Activated gamma-delta T cell treated with anti-CD3 and anti-CD28 coated beads, Interleukin-2, amount 50 U/mL, for 16 hours (primary cell): Measurements from ENCODE around the gene THNSL1.
"Not testable (repeated sequence)": the region's sequence is repeated elsewhere in the genome, so short reads cannot be mapped to it uniquely, and the experiment has no call there.

Experiments used
- DNase-seq: peaks from one replicate; pipeline ENCODE4 v3.0.0-alpha.2; 2020; ENCODE audit warnings: low read depth

Gene THNSL1

GRCh38 chr10:25011591-25011990 is 4.8 kb upstream of the THNSL1 start:
- not testable (repeated sequence) for DNase-seq

- no peak for DNase-seq
These were observed 1.8 kb upstream of the THNSL1 start for GRCh38 chr10:25014579-25014978.

- DNase-seq, result peak; percentile 91
These were observed 510 bp upstream of the THNSL1 start, which contains the start of gene ENKUR for GRCh38 chr10:25015828-25016375. TSS of gene ENKUR (minus strand) at chr10:25016158. CDS start at chr10:25015936, 222 bp downstream.

DNA sequence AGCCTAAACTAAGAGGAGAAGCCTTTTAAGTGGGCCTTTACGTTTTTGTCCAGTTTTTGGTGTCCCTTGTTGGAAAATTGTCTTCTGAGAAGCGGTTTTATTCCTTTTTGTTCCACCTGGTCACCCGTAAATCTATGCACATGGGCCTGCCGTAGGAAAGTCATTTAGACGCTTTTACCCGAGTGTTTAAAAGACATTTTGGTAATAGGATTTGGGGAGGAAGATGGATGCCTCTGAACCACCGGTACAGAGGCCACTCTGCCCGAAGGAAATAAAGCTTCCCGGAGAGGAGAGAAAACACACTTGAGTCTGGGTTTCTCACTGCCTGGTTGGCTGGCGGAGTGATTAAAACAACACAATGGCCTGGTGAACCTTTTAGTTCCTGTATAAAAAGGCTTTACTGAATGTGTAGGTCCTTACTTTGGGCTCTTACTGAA is 760 bp downstream of the THNSL1 start:
- DNase-seq, result no peak

GRCh38 chr10:25017661-25018060 is 1.2 kb downstream of the THNSL1 start:
- DNase-seq, result no peak

DNA sequence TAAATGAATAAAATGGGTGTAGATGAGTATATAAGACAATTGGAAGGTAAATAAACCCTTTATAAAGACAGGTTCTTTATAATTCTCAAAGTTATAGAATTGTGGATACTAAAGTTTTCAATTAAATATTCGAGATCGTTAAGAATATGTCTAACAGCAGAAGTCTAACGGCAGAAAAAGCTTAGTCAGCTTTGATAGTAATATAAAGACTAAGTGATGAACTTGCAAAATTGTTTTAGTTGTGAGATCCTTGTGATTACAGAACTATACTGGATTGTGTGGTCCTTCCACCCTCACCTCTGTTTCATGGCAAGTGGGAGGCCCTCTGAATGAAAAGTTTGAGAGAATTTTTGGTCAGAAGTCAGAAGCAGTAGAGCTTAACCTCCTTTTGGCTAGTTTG is 2.3 kb downstream of the THNSL1 start:
- DNase-seq, result no peak

GRCh38 chr10:25023278-25023677 is 6.9 kb downstream of the THNSL1 start:
- no peak for DNase-seq

GRCh38 chr10:25024528-25024927 is 8.1 kb downstream of the THNSL1 start:
- DNase-seq, result no peak

DNA sequence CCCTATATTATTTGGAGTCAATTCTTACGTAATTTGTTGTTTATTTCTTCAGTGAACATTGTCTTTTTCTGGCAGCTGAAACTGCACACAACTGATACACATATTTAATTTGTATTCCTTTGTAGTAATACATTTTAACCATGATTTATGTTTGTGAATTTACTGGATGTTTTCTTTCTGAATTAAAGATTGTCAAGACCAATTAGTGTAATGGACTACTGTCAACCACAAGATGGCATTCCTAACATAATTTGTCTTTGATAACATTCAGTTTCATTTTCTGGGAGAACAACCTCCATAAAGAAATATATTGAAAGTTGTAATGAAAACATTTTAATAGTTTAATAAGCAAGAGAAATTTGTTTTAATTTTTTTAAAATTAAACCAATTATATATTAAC is 10.1 kb downstream of the THNSL1 start:
- no peak for DNase-seq

DNA sequence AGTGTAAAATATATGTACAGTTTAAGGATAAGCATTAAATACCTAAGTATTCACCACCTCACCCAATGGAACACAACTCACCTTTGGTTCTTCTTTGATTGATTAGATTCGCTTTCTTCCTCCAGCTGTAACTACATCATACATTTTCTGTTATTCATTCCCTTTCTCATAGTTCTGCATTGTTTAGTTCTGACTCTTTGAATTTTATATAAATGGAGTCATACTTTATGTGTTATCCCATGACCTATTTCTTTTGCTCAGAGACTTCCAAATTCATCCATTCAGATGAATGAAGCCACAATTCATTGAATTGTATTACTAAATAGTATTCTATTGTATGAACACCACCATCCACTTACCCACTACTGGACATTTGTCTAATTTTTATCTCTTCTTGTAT is 12.3 kb downstream of the THNSL1 start:
- no peak for DNase-seq

- no peak for DNase-seq
These were observed 13.1 kb downstream of the THNSL1 start for GRCh38 chr10:25029519-25029918.

- no peak for DNase-seq
These were observed 20.0 kb downstream of the THNSL1 start for GRCh38 chr10:25036381-25036780.

- no peak for DNase-seq
These were observed 21.9 kb downstream of the THNSL1 start for GRCh38 chr10:25038325-25038724.

DNA sequence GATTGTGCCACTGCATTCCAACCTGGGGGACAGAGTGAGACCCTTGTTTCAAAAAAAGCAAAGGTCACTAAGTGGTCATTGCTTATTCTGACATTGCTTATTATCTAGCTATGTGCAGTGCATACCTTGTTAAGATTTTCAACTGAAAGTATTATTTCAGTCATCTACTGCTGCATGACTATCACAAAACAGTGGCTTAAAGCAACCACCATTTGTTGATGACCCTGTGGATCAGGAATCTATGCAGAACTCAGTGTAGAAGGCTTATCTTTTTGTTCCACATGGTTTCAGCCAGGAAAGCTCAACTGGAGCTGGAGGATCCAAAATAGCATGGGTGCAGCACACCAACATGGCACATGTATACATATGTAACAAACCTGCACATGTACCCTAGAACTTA is 23.1 kb downstream of the THNSL1 start:
- no peak for DNase-seq

GRCh38 chr10:25046641-25047040 is 30.2 kb downstream of the THNSL1 start:
- DNase-seq, result no peak

GRCh38 chr10:25047088-25047487 is 30.7 kb downstream of the THNSL1 start:
- DNase-seq, result no peak

DNA sequence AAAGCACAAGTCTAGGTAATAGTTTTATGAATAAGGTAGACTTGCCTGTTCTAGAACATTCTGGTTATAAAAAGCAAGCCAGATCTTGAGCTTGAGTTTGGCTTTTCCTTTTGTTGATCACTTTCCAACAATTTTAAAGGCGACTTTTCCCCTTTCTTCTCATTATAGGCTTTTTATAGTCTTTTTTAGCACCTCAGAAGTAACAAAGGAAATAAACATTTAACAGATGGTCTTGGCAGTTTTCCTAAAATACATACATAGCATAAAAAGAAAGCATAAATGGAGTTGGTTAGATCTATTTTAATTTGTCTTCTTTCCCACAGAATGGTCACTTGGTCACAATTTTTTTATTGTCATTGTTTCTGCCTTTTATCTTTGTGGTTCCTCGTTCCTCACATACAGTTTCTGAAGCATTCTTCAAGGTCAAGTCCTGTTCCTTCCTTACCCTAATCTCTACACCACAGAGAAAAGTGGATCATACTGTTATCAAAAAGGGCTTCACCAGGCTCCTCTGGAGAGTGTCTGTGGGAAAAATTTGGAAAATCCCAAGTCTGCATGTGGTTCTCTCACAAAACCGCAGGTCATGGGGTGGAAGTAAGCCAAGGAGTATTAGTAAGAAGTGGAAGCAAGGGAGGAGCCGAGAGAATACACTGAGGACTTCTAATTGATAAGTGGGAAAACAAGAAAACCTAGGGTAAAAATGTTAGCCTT is 31.3 kb downstream of the THNSL1 start:
- no peak for DNase-seq

- DNase-seq, result no peak
These were observed 32.0 kb downstream of the THNSL1 start for GRCh38 chr10:25048450-25048849.

GRCh38 chr10:25049966-25050365 is 33.6 kb downstream of the THNSL1 start:
- DNase-seq, result no peak

DNA sequence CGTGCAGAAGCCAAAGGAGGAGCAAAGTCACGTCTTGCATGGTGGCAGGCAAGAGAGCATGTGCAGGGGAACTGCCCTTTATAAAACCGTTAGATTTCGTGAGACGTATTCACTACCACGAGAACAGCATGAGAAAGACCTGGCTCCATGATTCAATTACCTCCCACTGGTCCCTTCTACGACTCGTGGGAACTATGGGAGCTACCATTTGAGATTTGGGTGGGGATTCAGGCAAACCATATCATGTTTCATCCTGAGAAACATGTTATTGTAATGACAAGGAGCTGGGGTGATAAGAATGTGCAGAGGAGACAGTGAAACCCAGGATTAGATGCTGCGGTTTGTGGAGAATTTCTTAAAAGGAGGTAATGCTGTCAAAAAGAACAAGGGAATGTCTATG is 34.0 kb downstream of the THNSL1 start:
- no peak for DNase-seq

- no peak for DNase-seq
These were observed 35.6 kb downstream of the THNSL1 start for GRCh38 chr10:25052012-25052411.

DNA sequence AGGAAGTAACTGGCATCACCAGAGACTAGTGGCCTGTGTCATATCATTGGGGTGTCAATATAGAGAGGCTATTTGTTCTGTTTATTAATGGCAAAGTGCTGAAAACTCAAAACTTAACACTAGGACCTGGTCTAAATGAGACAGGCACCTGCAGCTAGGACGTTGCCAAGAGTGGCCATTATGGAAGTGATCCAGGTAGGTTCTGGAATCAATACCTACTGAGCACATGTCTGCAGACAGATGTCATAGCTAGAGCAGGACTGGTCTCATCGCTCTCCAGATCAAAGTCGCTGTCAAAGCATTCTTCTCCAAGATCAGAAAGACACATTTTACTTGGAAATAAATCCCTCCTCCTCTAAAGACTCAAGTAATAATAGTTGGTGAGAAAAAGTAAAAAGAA is 40.3 kb downstream of the THNSL1 start:
- no peak for DNase-seq

GRCh38 chr10:25057886-25058285 is 41.5 kb downstream of the THNSL1 start:
- no peak for DNase-seq

DNA sequence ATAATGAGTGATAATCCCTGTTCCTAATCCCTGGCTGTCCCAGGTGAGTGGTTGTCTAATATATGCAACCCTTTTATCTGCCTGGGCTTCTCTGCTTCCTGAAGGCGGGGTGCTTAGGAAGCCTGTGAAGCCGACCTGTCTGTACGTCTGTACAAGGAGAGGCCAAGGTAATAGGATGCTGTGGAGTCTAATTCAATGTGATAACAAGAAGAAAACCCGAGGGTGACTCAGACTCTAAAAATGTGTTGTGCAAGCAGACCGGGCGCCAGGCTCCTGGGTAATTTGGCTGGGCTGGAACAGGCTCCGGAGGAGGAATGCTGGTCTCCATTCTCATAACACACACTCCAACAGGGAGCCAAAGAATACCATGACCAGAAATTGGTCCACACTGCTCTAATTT is 43.6 kb downstream of the THNSL1 start:
- DNase-seq, result no peak
